ENCODE data around the gene TMCO4.
"Not testable (repeated sequence)": the region's sequence is repeated elsewhere in the genome, so short reads cannot be mapped to it uniquely, and the experiment has no call there.

TMCO4 gene

GRCh38 chr1:19812875-19813642 is 13.3 kb upstream of the TMCO4 start:
- DNase-seq: no peak

DNA sequence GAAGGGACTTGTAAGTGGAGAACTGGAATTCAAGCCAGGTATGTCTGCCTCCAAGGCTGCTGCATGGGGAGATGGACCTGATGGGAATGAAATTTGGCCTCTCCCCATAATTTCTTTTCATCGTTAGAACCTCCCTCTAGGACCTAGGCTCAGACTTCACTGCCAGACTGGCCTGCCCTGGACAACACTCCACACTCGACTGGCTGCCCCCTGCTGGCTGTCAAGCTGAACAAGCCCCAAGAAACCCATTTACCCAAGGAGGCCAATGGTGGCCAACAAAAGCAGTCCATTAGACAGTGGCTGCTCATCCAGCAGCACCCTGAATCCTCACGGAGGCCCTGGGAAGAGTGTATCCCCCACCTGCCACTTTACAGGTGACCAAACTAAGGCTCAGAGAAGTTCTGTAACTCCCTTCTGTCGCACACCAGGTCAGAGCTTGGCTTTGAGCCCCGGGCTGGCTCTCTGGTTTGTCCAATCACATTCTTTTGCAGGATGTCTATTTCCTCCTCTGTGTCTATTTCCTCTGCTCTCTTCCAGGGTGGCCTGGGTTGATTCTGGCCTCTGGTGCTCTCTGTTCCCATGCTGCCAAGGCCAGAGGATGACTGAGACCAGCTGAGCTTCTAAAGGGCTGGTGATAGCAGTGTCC is 11.6 kb upstream of the TMCO4 start:
- no peak for DNase-seq

GRCh38 chr1:19809044-19809750 is 9.5 kb upstream of the TMCO4 start:
- no peak for DNase-seq

DNA sequence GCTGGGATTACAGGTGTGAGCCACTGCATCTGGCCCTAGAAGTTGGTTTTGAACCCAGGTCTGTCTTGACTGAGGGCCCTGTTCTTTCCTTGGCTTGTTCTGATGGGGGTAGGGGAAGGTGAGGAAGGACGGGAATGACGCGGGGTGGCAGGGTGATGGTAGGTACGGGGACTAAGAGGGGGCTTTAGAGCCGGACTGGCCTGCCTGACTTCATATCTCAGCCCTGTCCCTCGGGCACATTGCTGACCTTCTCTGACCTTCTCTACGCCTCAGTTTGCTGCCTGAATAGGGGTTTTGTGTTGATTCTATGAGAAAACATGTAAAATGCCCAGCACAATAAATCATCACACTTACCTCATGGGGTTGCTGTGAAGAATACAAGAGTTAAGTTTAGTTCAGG is 8.6 kb upstream of the TMCO4 start:
- no peak for DNase-seq

GRCh38 chr1:19804831-19805251 is 5.1 kb upstream of the TMCO4 start:
- DNase-seq: no peak

DNA sequence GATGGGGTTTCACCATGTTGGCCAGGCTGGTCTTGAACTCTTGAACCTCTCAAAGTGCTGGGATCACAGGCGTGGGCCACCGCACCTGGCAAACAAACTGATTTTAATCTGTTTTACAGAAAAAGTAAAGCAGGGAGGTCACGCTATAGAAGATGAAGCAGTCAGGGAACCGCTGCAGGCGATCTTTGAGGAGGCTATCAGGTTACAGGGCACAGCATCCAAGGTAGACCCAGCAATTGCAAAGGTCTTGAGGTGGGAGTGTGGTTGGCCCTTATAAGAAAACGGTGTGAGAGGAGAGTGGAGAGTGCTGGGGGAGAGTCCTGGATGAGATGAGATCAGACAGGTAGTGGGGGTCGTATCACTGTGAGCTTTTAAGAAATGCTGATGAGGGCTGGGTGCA is 2.6 kb upstream of the TMCO4 start:
- no peak for DNase-seq

DNA sequence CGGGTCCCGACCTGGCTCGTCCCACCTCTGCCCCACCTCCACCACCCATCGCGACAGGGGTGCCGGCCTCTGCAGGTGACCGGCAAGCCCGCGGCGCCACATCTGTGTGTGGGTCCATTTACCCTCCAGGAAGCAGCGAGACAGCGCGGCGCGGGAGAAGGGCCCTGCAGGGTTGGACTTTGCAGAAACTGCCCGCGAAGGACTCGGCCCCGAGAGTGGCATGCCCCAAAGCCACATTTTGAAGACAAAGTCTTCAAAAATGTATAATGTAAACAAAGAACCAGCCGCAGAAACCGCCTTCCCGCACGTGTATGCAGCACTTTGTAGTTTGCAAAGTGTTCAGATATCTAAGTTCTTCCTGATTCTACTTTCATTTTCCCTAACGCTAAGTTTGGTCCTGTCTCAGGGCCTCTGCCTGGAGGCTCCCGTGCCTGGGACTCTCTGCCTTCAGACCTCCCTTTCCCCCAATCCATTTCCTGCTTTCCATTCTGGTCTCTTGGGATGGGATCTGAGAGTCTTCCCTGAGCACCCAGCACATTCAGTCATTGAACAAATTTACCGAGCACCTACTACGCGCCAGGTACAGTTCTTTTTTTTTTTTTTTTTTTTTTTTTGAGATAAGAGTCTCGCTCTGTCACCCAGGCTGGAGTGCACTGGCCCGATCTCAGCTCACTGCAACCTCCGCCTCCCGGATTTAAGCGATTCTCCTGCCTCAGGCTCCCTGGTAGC is 524 bp upstream of the TMCO4 start:
- DNase-seq: no peak

DNA sequence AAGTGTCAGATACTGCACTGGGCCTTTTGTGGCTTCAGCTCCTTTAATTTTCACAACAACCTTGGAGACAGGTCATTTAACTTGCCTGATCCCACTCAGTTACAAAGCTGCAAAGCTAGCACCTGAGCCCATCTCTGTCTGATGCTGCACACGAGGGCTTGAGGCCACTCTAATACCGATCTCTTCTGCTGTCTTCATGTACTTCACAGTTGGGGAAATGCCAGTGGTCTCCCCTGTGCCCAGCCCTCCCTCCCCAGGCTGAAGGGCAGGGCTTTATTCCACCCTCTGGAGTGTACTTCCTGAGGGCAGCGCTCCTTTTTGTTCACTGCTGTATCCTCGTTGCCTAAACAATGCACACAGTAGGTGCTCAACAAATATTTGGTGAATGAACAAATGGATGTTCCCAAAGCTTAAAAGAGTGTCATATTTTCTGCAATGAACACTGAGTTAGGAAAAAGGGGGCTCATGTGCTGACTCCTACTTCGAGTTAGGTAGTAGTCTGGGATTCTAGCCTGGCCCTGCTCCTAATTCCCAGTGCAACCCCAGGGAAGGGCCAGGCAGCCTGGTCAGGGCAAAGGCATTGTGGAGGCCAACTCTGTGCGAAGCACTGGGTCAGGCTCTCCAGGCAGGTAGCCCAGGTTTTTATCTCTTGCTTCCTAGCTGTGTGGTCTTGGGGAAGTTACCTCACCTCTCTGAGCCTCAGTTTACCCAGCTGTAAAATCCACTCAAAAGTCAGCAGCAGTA is 1.1 kb downstream of the TMCO4 start:
- no peak for DNase-seq

GRCh38 chr1:19797827-19798226 is 1.9 kb downstream of the TMCO4 start:
- no peak for DNase-seq

DNA sequence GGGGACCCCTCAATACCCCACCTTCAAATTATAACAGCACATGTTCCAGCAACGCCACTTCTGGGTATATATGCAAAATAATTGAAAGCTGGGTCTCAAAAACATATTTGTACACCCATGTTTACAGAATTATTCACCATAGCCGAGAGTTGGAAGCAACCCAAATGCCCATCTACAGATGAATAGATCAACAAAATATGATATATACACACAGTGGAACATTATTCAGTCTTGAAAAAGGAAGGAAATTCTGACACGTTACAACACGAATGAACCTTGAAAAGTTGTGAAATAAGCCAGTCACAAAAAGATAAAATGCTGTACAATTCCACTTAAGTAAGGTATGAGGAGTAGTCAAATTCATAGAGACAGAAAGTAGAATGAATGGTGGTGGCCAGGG is 5.1 kb downstream of the TMCO4 start:
- DNase-seq: no peak

DNA sequence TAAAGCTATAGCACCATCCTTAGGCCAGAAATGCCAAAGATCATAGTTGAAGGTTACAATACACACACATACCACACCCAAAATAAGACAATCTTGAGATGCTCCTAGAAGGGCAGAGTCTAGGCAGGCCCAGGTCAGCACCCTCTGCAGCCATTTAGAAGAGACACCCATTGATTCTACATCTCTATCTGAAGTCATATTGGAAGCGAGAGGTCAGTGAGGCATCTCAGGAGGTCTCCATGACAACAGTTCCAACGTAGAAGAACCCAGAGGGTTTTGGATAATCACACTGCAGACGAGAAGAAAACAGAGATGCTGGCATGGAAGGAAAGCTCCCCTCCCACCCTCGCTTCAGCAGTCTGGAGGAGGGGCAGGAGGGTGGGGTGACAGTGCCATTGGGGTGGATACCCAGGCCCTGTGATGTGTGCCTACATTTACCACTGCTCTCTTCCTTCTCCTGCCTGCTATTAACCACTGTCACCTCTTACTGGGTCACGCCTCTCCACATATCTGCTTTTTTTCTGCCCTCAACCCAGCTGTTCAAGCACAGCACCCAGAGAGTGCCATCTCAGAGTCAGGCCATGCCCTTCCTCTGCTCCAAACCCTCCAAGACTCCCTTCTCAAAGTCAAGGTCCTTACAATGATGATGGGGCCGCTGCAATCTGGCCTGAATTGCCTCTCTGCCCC is 6.2 kb downstream of the TMCO4 start:
- DNase-seq: no peak

GRCh38 chr1:19792237-19793002 is 7.3 kb downstream of the TMCO4 start:
- no peak for DNase-seq

- DNase-seq: not testable (repeated sequence)
Measured at GRCh38 chr1:19790061-19790975, 9.4 kb downstream of the TMCO4 start.

DNA sequence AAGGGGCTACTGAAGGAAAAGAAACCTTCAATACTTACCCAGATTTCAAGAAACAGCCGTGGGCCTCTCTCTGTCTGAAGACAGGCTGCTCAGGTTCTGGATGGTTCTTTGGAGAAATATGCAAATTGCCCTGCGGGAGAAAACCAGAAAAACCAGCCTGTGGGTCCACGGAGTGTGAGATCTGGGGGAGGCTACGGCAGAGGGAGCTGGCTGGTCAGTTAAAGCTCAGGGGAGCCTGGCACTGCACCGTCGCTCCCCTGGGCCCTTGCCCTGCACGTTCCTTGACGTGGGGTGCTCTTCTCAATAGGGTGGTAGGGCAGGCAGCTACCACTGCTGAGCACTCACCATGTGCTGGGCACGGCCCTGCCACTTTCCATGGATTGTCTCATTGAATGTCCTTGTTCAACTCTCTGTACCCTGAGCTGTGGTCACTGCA is 12.7 kb downstream of the TMCO4 start:
- no peak for DNase-seq

GRCh38 chr1:19785660-19786059 is 14.1 kb downstream of the TMCO4 start:
- no peak for DNase-seq

- no peak for DNase-seq
Measured at GRCh38 chr1:19780267-19780877, 19.3 kb downstream of the TMCO4 start.

DNA sequence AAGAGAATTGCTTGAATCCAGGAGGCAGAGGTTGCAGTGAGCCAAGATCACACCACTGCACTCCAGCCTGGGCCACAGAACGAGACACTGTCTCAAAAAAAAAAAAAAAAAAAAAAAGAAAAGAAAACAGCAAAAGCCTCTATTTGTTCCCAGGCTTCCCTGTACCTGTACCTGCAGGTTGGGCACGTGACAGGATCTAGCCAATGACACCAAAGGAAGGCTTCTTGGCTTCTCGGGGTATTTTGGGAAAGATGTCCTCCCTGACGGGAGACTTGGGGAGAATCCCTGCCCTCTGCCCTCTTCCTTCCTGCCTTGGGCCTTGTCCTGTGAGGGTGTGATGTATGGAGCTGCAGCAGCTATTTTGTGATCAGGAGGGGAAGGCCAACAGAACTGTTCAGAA is 22.8 kb downstream of the TMCO4 start:
- DNase-seq: no peak

DNA sequence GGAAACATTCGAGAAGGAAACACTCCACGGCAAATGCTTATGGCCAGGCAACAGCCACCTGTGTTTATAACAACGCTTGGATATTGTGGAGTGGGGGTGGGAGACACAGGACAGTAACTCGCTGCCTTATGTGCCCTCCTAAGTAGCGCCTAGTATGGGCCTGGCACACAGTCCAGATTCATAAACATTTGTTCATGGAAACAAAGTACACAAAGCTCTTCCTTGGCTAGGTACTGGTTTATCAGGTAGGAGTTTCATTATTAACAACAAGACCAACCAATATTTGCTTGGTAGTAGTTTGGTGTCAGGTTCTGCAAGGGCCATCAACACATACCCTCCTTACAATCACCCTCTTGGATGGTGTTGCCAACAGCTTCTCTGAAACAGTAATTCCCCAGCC is 23.4 kb downstream of the TMCO4 start:
- no peak for DNase-seq

GRCh38 chr1:19775831-19776230 is 23.9 kb downstream of the TMCO4 start:
- DNase-seq: no peak

DNA sequence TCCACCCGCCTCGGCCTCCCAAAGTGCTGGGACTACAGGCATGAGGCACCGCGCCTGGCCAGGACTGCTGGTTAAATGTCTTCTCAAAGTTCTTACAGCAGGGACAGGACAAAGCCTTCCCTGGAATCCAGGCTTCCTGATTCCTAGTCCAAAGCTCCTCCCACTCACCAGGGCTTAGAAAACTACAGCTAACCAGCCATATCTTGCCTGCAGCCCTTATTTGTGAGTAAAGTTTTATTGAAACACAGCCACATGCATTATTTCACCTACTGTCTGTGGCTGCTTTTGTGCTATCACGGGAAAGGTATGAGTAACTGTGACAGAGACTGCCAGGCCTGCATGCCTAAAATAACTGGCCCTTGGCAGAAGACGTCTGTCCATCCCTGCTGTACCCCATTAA is 24.4 kb downstream of the TMCO4 start:
- no peak for DNase-seq
